OCI-LY1 (cell line): Measurements from ENCODE around the gene ASGR2.

Source experiments
- CTCF ChIP-seq: fragments of 200-600 bp; sonication (generic), shearing (Covaris generic); IDR thresholded peaks from 2 replicates; pipeline ENCODE4 v1.5.1; 2017; ENCODE audit warnings: mild to moderate bottlenecking, antibody characterized with exemption, low read length, moderate library complexity, mixed read lengths
- EZH2 ChIP-seq: fragments of 200-600 bp; sonication (generic), shearing (Covaris generic); IDR thresholded peaks from 2 replicates; pipeline ENCODE4 v1.8.0; 2017; ENCODE audit warnings: borderline replicate concordance, mixed run types, mild to moderate bottlenecking, antibody characterized with exemption, low read length, moderate library complexity, mixed read lengths

GRCh38 chr17:7074931-7075330 is 39.7 kb downstream of the ASGR2 start:
- TF ChIP-seq CTCF (no peak), EZH2 (no peak)
